Esophagus squamous epithelium (tissue), 4 donors: ENCODE results near the gene CST1.

Experiments used
- CTCF ChIP-seq, 6 experiments: fragments of 450-650 bp in 4 of 6; fragments of 200-600 bp in 2 of 6; sonication (generic) in 2 of 6; IDR thresholded peaks; one replicate each; pipeline ENCODE4 v1.5.1; 2016 to 2019; ENCODE audit warnings: antibody characterized with exemption in 6 of 6, mild to moderate bottlenecking in 4 of 6, moderate library complexity in 4 of 6
- POLR2A ChIP-seq, 4 donors: fragments of 450-650 bp; IDR thresholded peaks; one replicate each; pipeline ENCODE4 v1.6.1; 2017; ENCODE audit warnings: antibody characterized with exemption in 4 of 4, mild to moderate bottlenecking in 4 of 4, moderate library complexity in 3 of 4

- TF ChIP-seq CTCF (IDR thresholded peaks at IDR 0.05) = no peak
- no peak for TF ChIP-seq POLR2A (IDR thresholded peaks at IDR 0.05)
Observed at GRCh38 chr20:23753589-23753988, 2.9 kb upstream of the CST1 start.
